ENCODE measurements around the gene RNF166. TPM values are rescaled to one million over a fixed set of nuclear protein-coding genes. Genes with fewer than 3 reads are reported as not detected.

The RNF166 gene
- total RNA-seq, 1 experiment from 2014 or later, result 17.5 TPM

DNA sequence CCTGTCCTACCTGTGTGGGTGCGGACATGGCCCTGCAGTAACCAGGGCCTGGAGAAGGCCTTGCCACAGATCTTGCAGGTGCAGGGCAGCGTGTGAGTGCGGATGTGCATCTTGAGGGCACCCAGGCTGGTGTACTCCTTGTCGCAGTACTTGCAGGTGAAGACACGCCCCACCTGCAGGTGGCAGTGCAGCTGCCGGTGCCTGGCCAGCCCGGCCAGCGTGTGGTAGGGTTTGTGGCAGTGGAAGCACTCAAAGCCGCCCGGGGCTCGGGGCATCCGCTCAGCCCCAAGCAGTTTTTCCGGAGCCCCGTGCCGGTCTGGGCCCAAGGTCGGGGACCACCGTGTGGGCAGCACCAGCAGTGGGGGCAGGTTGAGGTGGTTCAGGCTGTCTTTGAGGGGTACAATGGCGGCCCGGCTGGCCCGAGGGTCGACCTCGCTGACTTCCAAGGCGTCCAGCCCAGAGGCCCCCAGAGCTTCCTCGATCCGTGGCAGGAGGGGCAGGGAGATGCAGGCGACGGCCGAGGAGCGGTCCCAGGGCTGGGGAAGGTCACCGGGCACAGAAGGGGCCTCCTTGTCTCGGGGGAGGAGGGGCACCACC, 25.0 kb downstream of the RNF166 start:
- Mint-ChIP-seq H3K36me3 (ENCODE audit: insufficient read depth, unreplicated experiment) (peaks cover 6% of the 10 kb centered on the region), H3K4me1 (ENCODE audit: insufficient read depth, unreplicated experiment) (no peaks in the 10 kb centered on the region), H3K9me3 (ENCODE audit: unreplicated experiment) (no peaks in the 10 kb centered on the region), H3K4me3 (ENCODE audit: unreplicated experiment) (no peak overlapping the region), H3K27ac (ENCODE audit: low read depth, unreplicated experiment) (no peak overlapping the region), H3K27me3 (ENCODE audit: insufficient read depth, unreplicated experiment) (peaks cover 22% of the 10 kb centered on the region)
- DNase-seq (ENCODE audit: unreplicated experiment), result peak; percentile 34
- ChIA-PET CTCF (no interaction called here), POLR2A (no interaction called here)
- intact Hi-C loops (cut with micrococcal nuclease), result no loop called here
- BruUV-seq (replicated peaks), result no TSS peak
- TF ChIP-seq, protein P1, sequence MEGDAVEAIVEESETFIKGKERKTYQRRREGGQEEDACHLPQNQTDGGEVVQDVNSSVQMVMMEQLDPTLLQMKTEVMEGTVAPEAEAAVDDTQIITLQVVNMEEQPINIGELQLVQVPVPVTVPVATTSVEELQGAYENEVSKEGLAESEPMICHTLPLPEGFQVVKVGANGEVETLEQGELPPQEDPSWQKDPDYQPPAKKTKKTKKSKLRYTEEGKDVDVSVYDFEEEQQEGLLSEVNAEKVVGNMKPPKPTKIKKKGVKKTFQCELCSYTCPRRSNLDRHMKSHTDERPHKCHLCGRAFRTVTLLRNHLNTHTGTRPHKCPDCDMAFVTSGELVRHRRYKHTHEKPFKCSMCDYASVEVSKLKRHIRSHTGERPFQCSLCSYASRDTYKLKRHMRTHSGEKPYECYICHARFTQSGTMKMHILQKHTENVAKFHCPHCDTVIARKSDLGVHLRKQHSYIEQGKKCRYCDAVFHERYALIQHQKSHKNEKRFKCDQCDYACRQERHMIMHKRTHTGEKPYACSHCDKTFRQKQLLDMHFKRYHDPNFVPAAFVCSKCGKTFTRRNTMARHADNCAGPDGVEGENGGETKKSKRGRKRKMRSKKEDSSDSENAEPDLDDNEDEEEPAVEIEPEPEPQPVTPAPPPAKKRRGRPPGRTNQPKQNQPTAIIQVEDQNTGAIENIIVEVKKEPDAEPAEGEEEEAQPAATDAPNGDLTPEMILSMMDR (IDR thresholded peaks at IDR 0.05; ENCODE audit: unreplicated experiment), result peak; percentile 13

DNA sequence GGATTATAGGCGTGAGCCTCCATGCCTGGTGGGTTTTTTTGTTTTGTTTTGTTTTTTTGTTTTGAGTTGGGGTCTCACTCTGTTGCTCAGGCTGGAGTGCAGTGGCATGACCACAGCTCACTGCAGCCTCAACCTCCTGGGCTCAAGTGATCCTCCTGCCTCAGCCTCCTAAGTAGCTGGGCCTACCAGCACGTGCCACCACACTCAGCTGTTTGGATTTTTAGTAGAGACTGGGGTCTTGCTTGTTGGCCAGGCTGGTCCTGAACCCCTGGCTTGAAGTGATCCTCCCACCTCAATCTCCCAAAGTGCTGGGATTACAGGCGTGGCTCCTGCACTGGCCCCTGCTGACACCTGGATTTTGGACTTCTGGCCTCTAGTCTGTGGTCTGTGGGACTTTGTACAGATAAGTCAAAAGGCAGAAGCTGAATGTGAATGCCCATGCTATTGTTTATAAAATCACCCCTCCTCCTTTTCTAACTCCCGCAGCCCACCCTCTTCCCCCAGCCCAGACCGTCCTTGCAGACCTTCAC, 25.6 kb downstream of the RNF166 start:
- Mint-ChIP-seq H3K4me1 (ENCODE audit: insufficient read depth, unreplicated experiment) (no peaks in the 10 kb centered on the region), H3K9me3 (ENCODE audit: unreplicated experiment) (no peaks in the 10 kb centered on the region), H3K27me3 (ENCODE audit: insufficient read depth, unreplicated experiment) (peaks cover 22% of the 10 kb centered on the region), H3K36me3 (ENCODE audit: insufficient read depth, unreplicated experiment) (peaks cover 6% of the 10 kb centered on the region), H3K4me3 (ENCODE audit: unreplicated experiment) (no peak overlapping the region), H3K27ac (ENCODE audit: low read depth, unreplicated experiment) (no peak overlapping the region)
- TF ChIP-seq, protein P1 (IDR thresholded peaks at IDR 0.05; ENCODE audit: unreplicated experiment), result no peak
- CTCF ChIA-PET, result no interaction called here
- no peak for DNase-seq (ENCODE audit: unreplicated experiment)
- intact Hi-C loops (cut with micrococcal nuclease), result no loop called here
- BruUV-seq (replicated peaks), result no TSS peak
- POLR2A ChIA-PET, result no interaction called here

- TF ChIP-seq, protein P1 (IDR thresholded peaks at IDR 0.05; ENCODE audit: unreplicated experiment), result no peak
These were observed 27.8 kb downstream of the RNF166 start for GRCh38 chr16:88678224-88678979.

GRCh38 chr16:88677721-88678120, 28.5 kb downstream of the RNF166 start:
- H3K4me3 Mint-ChIP-seq (ENCODE audit: unreplicated experiment), result no peak overlapping the region
- no peak for DNase-seq (ENCODE audit: unreplicated experiment)
- ChIA-PET POLR2A (no interaction called here), CTCF (no interaction called here)
- H3K27ac Mint-ChIP-seq (ENCODE audit: low read depth, unreplicated experiment), result no peak overlapping the region
- H3K27me3 Mint-ChIP-seq (ENCODE audit: insufficient read depth, unreplicated experiment), result peaks cover 8% of the 10 kb centered on the region
- no peaks in the 10 kb centered on the region for H3K4me1 Mint-ChIP-seq (ENCODE audit: insufficient read depth, unreplicated experiment)
- H3K36me3 Mint-ChIP-seq (ENCODE audit: insufficient read depth, unreplicated experiment), result peaks cover 6% of the 10 kb centered on the region
- TF ChIP-seq, protein P1 (IDR thresholded peaks at IDR 0.05; ENCODE audit: unreplicated experiment), result no peak
- BruUV-seq (replicated peaks), result no TSS peak
- intact Hi-C loops (cut with micrococcal nuclease), result no loop called here
- no peaks in the 10 kb centered on the region for H3K9me3 Mint-ChIP-seq (ENCODE audit: unreplicated experiment)

More at GRCh38 chr16:88678224-88678979, 27.8 kb downstream of the RNF166 start:
- peaks cover 11% of the 10 kb centered on the region for H3K27me3 Mint-ChIP-seq (ENCODE audit: insufficient read depth, unreplicated experiment)
- H3K9me3 Mint-ChIP-seq (ENCODE audit: unreplicated experiment), result no peaks in the 10 kb centered on the region
- no peak overlapping the region for H3K4me3 Mint-ChIP-seq (ENCODE audit: unreplicated experiment)
- ChIA-PET CTCF (no interaction called here), POLR2A (no interaction called here)
- H3K27ac Mint-ChIP-seq (ENCODE audit: low read depth, unreplicated experiment), result no peak overlapping the region
- peaks cover 6% of the 10 kb centered on the region for H3K36me3 Mint-ChIP-seq (ENCODE audit: insufficient read depth, unreplicated experiment)
- no TSS peak for BruUV-seq (replicated peaks)
- DNase-seq (ENCODE audit: unreplicated experiment), result no peak
- H3K4me1 Mint-ChIP-seq (ENCODE audit: insufficient read depth, unreplicated experiment), result no peaks in the 10 kb centered on the region
- intact Hi-C loops (cut with micrococcal nuclease), result no loop called here

Data from MCF 10A (cell line).